ENCODE measurements around the gene FHL2.

- no peak for TF ChIP-seq POLR2A (IDR thresholded peaks at IDR 0.05)
- TF ChIP-seq, protein P1, sequence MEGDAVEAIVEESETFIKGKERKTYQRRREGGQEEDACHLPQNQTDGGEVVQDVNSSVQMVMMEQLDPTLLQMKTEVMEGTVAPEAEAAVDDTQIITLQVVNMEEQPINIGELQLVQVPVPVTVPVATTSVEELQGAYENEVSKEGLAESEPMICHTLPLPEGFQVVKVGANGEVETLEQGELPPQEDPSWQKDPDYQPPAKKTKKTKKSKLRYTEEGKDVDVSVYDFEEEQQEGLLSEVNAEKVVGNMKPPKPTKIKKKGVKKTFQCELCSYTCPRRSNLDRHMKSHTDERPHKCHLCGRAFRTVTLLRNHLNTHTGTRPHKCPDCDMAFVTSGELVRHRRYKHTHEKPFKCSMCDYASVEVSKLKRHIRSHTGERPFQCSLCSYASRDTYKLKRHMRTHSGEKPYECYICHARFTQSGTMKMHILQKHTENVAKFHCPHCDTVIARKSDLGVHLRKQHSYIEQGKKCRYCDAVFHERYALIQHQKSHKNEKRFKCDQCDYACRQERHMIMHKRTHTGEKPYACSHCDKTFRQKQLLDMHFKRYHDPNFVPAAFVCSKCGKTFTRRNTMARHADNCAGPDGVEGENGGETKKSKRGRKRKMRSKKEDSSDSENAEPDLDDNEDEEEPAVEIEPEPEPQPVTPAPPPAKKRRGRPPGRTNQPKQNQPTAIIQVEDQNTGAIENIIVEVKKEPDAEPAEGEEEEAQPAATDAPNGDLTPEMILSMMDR (IDR thresholded peaks at IDR 0.05 in 4 of 5, conservative IDR thresholded peaks at IDR 0.05 in 1 of 5) = no peak
Observed at GRCh38 chr2:105413206-105413605, 14.4 kb upstream of the FHL2 start.

All from gastrocnemius medialis (tissue), 4 donors.